WI38 (cell line): Measurements from ENCODE around the gene FBXO33.

Source experiments
- H3K4me3 ChIP-seq: 2 replicates; pipeline ENCODE4 v1.5.1; 2011; ENCODE audit warnings: low read depth, mild to moderate bottlenecking, control low read depth, low read length
- TF ChIP-seq, protein P1 (sequence below): IDR thresholded peaks from 2 replicates; pipeline ENCODE4 v1.5.1; 2012; ENCODE audit warnings: low read depth, mild to moderate bottlenecking, control low read depth, low read length

Gene FBXO33

DNA sequence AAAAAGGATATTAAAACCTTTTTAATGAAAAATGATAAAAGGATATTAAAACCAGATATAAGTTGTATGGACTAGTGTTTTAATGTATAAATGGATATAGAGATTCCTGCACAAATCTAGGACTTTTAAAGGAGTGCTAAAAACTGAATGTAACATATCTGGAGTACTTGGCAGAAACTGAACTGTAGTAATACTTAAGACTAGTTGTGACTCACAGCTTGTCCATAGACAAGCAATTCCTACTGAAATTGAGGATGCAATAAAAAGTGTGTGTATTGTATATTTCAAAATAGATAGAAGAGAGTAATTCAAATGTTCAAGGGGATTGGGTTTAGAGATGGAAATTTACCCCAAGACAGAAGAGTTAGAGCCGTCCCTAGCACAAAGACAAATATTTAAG, 59.6 kb downstream of the FBXO33 start:
- TF ChIP-seq, protein P1, sequence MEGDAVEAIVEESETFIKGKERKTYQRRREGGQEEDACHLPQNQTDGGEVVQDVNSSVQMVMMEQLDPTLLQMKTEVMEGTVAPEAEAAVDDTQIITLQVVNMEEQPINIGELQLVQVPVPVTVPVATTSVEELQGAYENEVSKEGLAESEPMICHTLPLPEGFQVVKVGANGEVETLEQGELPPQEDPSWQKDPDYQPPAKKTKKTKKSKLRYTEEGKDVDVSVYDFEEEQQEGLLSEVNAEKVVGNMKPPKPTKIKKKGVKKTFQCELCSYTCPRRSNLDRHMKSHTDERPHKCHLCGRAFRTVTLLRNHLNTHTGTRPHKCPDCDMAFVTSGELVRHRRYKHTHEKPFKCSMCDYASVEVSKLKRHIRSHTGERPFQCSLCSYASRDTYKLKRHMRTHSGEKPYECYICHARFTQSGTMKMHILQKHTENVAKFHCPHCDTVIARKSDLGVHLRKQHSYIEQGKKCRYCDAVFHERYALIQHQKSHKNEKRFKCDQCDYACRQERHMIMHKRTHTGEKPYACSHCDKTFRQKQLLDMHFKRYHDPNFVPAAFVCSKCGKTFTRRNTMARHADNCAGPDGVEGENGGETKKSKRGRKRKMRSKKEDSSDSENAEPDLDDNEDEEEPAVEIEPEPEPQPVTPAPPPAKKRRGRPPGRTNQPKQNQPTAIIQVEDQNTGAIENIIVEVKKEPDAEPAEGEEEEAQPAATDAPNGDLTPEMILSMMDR = no peak

DNA sequence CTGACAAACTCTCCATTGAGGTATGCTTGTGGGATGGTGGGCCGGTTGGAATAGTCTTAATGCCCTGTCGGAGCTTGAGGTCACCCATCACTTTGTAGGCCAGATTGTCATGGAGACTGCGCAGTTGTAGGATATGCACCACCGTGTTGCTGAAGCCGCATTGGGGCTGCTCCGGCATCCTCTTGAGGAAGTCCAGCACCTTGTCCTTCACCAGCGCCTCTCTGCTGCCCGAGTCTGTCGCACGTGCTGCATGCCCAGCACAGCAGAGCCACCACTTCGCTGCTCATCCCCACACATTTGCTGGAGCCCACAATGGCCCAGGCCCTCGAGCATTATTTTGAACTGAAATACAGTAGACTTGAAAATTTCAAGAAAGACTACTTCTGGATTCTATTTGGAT, 61.8 kb downstream of the FBXO33 start:
- TF ChIP-seq, protein P1 = no peak
- no peak overlapping the region for H3K4me3 ChIP-seq

More for the DNA sequence above, 59.6 kb downstream of the FBXO33 start:
- H3K4me3 ChIP-seq = no peak overlapping the region

DNA sequence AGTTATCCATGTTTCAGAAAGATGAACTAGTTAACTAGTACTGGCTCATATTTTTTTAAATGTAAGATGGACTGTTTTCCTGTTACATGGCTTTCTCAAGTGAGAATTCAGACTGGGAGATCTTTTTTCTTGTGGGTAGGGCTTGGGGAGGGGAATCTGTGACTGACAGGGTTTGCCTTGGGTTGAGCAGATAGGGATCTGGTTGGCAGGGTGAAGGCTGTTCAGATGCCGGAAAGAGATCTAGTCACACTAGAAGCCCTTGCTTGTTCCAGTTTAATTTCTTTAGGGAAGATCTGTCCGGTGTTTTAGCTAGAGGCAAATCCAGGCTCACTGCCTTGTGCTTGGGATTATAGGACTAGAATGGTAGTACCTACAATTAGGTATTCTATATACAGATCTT, 63.2 kb downstream of the FBXO33 start:
- H3K4me3 ChIP-seq = no peak overlapping the region
- TF ChIP-seq, protein P1 = no peak

DNA sequence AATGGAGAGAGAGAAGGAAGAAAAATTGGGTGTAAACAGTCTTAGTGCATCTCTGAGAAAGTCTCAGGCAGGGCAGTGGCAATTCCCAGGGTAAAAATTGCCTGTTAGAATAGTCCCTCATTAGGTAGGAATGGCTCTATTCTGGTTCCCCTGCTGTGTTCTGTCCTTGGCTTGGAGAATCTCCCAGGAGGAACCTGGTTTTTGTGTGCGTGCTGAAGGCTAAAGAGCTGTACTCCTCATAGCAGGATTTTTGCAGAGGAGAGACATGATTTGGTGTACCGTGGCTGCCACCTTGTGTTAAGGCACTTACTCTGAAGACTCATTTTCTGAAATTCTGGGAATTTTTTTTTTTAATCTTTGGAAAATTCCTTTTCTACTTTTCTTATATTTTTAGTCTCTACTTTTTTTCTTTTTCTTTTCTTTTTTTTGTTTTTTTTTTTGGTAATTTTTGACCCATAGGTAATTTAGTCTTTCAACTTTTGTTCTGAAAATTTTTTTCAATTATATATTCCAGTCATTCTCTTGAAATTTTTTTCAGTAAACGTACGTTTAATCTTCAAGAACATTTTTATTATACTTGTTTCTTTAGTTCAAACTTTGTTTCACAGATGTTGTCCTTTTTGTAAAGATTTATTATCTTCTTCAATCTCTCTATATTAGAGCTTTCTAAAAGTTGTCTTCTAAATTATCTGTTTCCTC, 63.8 kb downstream of the FBXO33 start:
- no peak overlapping the region for H3K4me3 ChIP-seq
- TF ChIP-seq, protein P1 = peak; percentile 40; the same call in 1 of the 2 replicates

DNA sequence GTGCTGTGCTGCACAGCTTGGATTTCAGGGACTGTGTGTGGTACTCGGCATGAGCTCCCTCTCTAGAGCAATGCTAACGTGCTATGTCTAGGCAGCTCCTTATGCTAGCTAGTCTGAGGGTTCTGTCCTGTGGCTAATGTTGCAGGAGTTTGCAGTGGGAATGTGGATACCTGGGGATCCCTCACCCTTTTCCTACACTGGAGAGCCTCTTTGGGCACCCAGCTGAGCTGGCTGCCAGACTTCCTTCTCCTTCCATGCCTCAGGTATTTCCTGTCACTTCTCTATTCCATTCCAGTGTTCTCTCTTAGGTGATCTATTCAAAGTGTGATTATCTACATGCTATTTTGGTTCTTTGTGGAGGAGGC, 64.9 kb downstream of the FBXO33 start:
- TF ChIP-seq, protein P1 = no peak
- H3K4me3 ChIP-seq = no peak overlapping the region

DNA sequence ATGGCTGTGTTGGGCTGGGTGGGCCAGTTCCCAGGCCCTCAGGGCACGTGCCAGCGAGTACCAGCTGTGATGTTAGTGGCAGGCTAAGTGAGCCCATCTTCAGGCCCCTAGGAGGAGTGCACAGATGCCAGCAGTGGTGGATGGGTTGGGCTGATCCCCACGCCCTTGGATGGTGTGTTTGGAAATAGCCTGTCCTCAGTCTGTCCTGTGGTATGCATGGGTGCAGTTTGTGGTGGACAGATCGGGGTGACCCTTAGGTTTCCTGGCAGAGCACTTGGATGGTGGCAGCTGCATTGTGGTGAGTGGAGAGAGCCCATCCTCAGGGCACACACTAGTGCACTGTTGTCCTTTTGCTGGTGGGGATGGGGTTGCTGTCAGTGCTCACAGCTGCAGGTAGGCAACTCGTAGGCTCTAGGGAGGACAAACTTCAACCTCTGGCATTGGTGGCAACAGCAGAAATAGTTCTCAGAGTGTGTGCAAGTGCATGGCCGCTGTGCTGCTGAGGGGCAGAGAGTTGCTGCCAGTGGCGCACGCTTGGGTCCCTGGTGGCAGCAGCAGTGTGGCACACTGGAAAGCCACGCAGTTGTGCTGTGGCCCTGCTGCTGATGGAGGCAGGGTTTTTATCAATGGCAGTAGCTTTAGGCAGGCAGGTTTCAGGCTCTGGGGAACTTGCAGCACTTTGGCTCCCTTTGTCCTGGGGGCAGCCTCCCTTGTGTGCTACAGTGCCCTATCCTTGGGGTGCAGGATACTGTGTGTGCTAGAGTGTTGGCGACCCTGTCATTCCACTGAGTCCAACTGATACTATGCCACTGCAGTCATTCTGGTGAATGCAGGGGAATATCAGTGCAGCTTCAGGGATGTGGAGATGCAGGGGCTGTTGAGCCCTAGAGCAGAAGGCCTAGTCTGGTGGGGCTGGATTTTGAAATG, 65.5 kb downstream of the FBXO33 start:
- TF ChIP-seq, protein P1 = no peak
- H3K4me3 ChIP-seq = no peak overlapping the region

DNA sequence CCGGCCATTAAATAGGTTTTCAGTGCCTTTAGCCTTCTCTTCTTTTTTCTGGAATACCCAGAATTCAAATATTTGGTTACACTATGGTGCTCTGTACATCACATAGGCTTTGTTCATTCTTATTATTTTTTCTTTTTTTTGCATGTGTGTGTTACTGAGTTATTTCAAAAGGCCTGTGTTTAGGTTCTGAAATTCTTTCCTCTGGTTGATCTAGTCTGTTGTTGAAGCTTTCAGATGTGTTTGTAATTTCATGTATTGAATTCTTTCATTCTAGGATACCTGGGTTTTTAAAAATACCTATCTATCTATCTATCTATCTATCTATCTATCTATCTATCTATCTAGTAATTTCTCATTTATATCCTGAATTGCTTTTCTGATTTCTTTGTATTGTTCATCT, 66.9 kb downstream of the FBXO33 start:
- H3K4me3 ChIP-seq = no peak overlapping the region
- TF ChIP-seq, protein P1 = no peak
